GM12873 (cell line): ENCODE measurements around the gene CNBD2.

Source experiments
- CTCF ChIP-seq: IDR thresholded peaks from 2 replicates; pipeline ENCODE4 v1.5.1; 2012; ENCODE audit warnings: low read depth, mild to moderate bottlenecking, moderate library complexity, low read length, control low read depth; ENCODE audit not compliant: insufficient read depth; ENCODE audit errors: missing control alignments

Gene CNBD2

GRCh38 chr20:36045373-36045714 lies 77.0 kb downstream of the CNBD2 start:
- TF ChIP-seq CTCF, result no peak

- no peak for TF ChIP-seq CTCF
Observed at GRCh38 chr20:36050436-36051317, 82.3 kb downstream of the CNBD2 start.

- TF ChIP-seq CTCF, result no peak
Observed at GRCh38 chr20:36051318-36052116, 83.1 kb downstream of the CNBD2 start.

- no peak for TF ChIP-seq CTCF
Observed at GRCh38 chr20:36052117-36052513, 83.7 kb downstream of the CNBD2 start.

- TF ChIP-seq CTCF, result no peak
Observed at GRCh38 chr20:36055145-36055544, 86.8 kb downstream of the CNBD2 start.

- no peak for TF ChIP-seq CTCF
Observed at GRCh38 chr20:36060676-36061075, 92.3 kb downstream of the CNBD2 start.

- no peak for TF ChIP-seq CTCF
Observed at GRCh38 chr20:36061754-36062153, 93.4 kb downstream of the CNBD2 start.
